DMS53 treated with DMSO at 0.1 percent for 48 hours (cell line): ENCODE data around the gene UMODL1.

Source experiments
- DNase-seq: peaks from one replicate; lab custom pipeline; 2025; ENCODE audit not compliant: unreplicated experiment; lab: John Stamatoyannopoulos, UW

Gene UMODL1

DNA sequence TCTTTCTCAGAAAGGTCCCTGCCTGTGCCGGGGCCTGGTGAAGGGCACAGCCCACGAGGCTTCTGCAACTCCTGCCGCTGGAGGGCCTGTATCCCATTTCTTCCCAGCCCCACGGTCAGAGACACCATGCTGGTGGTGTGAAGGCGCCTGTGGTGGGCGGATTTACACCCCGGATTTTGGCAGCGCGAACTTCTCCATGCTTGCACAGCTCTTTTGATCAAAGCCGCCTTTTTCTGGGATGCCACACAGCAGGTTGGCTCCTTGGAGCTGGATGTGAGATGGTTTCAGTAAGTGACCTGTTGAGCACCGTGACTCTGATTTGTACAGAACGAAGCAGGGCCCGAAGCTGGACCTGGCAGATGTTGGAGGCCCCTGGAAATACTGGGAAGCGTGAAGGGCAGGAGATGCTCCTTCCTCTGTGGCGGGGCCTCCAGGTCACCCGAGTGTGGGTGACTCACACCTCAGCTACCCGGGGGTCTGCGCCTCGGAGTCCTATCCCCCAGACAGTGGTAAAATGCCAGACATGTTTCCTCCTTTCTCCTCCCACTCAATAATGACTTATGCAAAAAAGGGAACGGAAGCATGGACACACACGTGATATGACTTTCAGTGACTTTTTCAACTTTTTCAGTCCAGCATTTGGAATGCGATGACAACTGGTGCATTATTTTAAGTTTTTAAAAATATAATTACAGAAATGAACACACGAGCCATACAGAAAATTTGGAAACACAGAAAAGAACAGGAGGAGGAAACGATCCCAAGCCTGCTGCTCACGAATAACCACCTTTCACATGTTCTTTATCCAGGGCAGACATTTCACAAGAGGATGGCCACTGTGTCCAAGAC lies 9.0 kb downstream of the UMODL1 start:
- no peak for DNase-seq

DNA sequence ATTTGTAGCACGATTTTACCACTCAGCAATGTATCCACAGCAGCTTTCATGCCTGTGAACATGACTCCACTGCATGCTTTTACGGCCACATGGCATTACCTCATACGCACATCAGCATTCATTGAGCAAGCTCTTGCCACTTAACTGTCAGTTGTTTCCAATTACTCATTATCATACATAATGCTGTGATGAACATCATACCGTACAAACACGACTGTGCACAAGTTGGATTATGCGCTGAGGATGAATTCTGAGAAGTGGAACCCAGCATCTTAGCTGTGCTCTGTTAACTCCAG lies 9.6 kb downstream of the UMODL1 start:
- no peak for DNase-seq

DNA sequence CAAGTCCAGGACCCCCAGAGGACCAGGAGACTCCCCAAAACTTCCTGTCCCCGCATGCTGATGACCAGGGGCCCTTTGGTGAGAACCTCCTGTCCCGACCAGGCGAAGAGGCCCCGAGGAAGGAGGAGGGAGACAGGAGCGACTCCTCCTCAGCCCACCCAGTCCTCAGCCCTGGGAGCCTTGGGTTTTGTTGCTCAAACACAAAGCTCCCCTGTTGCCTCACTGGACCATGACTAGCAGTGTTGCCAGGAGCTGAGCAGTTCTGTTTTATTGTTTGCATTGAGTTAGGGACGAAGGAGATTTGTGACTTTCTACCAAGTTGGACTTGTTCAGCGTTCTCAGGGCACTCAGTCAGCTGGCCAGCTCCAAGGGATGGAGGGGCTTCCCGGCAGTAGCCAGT lies 10.0 kb downstream of the UMODL1 start:
- DNase-seq: no peak

DNA sequence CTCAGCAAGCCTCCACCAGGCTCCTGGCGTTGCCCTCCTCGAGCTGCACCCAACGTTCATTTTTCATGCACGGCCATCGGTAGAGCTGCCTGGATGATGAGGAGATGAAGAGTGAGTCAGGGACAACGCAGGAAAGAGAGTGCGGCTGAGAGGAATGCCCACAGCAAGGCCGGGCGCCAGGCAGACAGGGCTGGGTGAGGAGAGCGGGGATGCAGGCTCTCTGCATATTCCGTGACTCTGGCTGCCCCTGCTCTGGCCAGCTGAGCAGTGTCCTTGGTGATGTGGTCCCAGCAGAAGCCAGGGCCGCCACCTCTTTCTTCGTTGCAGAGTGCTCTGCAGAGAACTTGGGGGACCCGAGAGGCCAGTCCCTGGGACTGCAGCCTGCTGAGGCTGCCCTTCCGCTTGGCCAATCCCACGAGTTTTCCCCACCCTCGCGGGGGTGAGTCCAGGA lies 10.8 kb downstream of the UMODL1 start:
- DNase-seq: no peak

DNA sequence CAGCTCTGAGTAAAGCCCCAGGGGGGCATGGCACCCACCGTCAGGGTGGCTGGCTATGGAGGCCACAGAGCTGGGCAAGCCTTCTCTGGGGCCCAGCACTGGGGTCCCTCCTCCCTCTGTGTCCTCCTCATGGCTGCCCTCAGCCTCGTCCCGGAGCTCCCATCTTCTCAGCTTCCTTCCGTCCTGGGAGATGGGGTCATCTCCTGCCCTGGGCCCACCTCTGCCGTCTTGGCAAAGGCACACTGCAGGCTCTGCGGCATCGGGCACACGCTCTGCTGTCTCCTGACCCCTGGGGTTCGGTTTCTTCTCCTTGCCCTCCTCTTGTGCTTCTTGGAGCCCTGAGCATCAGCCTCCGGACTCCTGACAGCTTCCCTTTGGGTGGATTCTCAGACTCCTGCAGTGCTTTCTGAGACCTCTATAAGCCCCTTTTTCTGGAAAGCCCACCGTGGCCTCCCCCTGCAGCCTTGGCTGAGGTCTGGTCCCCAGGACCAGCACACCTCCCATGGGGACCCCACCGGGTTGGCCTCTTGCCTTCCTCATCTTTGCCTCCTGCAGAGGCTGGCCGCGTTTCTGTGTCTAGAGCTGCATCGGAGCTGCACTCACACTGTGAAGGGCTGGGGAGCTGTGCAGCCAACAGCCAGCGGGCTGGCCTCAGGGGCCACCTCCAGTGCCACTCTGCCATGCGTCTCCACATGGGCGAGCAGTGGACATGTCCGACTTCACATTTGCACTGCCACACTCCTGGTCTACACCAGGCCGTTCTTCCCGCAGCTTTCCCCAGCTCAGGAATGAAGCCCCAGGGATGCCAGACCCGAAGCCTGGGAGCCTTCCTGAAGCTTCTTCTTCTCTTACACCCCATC lies 11.6 kb downstream of the UMODL1 start:
- DNase-seq: no peak

DNA sequence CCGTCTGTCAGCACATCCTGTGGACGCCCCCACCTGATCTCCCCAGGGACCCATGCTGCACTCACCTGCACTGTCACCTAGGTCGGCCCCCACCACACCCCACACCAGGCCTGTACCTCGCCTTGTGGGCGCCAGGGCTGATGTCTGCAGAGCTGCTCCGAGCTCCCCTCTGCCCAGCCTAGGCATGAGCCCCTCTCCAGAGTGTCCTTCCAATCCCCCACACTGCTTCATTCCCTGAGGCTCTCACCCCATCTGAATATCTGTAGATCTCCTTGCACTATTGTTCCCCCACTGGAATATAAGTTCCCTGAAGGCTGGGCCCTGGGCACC lies 12.2 kb downstream of the UMODL1 start:
- no peak for DNase-seq

DNA sequence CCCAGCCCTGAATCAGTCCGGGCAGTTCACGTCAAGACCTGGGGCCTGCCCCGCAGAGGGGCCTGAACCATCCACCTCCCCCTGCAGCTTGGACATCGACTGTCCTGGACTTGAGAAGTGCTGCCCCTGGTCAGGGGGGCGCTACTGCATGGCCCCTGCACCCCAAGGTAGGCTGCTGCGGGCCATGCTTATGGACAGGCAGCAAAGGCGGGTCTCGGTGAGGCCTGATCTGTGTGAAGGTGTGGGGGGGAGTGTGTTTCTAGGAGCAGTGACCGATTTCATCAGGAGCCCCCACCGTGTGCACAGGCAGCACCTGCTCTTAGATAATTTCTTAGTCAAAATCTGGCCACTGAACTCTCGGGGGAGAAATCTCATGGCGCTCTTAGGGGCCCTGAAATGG lies 13.0 kb downstream of the UMODL1 start:
- DNase-seq: no peak

DNA sequence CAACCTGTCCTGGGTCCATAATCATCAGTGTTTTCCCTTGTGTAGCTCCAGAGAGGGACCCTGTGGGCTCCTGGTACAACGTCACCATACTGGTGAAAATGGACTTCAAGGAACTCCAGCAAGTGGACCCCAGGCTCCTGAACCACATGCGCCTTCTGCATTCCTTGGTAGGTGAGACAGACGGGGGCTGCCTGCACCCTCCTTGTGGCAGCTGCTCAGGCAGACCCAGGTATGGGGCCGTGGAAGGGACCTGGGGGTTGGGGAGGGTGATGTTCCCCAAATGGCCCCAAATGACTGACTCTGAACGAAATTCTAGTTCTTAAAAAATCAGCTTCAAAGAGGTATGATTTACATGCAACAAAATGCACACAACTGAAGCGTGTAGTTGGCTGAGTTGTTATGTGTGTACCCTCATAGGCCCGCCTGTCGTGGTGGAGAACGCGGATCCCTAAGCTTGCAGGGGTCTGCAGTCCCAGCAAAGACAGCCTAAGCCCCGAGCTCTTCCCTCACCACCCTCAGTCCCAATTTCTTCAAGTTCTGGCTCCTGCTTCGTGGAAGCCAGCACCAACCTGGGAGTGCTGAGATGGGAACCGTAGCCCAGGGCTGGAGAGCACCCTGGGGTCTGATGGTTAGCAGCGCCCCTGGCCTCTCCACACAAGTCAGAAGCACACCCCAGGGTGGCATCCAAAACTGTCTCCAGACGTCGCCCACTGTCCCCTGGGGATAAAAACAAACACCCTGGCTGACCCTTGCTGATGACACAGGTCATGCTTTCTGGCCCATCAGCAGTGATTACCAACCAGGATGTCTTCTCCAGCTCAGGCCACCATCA lies 14.3 kb downstream of the UMODL1 start:
- no peak for DNase-seq

DNA sequence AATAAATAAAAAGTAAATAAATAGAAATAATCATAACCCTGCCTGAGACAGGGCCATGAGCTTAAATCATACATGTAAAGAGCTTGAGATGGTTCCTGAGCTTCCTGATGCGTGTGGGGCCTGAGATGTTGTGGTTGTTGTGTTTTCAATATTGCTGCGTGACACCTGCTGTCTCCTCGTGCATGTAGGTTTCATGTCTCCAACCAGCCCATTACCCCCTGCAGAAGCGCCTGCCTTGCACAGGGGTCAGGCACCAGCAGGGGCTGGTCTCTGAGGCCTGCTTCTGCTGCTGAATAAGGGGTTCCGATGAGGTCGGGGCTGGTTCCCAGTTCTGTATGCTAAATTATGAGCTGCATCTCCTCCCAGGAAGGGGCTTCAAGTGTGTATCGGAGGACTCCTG lies 15.9 kb downstream of the UMODL1 start:
- no peak for DNase-seq

DNA sequence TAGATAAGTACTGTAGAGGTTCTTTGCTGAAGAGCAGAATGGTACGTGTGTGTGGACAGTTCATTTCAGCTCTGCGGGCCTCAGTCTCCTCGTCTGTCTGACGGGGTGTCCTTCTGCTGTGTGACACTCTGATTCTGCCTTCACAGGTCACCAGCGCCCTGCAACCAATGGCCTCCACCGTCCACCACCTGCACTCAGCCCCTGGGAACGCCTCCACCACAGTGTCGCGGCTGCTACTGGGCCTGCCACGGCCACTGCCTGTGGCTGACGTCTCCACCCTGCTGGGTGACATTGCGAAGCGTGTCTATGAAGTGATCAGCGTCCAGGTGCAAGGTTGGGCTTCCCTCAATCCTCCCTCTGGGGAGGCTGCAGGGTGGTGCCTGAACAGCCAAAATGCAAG lies 17.0 kb downstream of the UMODL1 start:
- DNase-seq: no peak

DNA sequence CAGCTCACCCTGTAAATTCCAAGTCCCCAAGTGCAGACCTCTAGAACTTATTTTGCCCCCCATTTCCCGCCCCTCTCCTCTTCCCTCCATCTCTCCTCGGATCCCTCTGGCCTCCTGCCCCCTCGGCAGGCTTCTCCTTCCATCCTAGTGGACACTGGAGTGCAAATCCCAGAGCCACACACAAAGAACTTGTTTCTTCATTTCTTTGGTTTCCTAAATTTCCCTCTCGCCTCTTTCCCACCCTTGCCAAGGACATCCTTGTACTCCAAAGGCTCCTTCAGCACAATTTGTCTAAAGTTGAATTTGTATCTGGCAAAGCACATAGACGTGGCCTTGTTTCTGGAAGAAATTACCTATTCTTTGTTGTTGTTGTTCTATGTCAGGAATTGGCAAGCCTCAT lies 17.5 kb downstream of the UMODL1 start:
- no peak for DNase-seq

DNA sequence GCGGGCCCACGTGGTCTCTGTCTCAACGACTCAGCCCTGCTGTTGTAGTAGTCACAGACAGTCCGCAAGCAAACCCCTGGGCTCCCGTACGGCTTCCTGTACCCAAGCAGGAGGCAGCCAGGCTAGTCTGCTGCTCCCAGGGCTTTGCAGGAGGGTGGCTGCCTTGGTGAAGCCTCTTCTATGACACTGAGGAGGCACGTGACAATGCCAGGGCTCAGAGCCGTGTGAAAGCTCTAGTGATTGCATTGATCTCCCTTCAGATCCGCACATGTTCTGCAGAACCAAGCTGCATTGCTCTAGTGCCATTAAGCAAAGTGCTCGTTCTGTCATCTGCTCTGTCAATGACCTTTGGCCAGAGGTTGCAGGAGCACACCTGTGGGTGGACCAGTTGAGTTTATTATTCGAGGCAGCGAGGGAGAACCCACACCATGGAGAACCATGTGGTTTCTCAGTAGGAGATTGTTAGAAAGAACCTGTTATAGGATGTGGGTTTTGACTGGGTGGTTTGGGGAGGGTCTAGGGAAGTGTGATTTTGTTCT lies 18.0 kb downstream of the UMODL1 start:
- DNase-seq: no peak

DNA sequence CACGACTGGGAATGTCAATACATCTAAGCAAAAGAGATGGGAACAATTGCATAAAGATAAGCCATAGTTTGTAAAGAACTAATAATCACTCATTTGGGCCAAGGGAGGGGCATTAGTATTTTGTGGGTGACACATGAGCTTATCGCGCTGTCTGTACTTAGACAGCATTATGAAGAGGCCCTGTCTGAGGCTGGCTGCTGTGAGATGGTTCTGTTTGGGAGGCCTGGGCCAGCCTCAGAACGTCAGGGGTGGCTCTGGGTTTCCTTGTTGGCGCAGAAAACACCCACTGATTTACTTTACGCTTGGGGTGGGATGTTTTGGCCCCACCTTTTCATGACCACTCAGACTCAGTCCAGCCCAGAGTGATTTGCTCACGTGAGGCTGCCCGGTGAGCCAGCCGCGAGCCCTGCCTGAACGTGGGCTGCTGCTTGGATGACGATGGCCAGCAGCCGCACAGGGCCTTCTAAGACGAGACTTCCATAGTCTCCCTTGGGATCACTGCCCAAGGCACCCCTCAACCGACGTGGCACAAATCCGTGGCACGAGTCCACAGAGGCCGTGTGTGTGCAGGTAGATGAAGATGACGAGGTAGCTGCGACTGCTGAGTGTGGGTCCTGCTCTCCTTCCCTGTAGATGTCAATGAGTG lies 18.7 kb downstream of the UMODL1 start:
- no peak for DNase-seq

DNA sequence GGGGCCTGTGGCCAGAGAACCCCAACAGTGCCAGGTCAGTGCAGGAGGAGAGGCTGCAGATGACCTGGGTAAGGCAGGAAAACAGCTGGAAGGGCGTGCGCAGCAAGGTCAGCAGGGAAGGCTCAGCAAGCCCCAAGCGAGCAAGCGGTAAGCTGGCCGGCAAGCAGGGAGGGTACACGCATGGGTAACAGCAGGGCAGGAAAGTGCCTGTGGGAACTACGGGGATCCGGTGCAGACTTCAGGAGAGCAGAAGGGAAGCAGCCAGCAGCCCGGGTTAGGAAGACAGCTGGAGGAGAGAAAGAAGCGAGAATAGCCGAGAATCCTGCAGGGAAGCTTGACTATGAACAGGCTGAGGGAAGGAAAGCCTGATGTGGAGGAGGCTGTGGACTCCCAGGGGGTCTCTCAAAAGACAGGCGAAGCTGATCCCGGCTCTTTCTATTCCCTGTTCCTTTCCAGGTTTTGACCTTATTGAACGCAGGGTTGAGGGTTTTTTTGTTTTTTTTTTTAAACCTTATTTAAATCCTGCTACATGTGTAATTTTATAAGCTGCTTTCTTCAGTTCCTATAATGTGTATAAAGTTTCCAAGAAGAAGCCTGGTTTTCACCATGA lies 20.9 kb downstream of the UMODL1 start:
- DNase-seq: no peak

DNA sequence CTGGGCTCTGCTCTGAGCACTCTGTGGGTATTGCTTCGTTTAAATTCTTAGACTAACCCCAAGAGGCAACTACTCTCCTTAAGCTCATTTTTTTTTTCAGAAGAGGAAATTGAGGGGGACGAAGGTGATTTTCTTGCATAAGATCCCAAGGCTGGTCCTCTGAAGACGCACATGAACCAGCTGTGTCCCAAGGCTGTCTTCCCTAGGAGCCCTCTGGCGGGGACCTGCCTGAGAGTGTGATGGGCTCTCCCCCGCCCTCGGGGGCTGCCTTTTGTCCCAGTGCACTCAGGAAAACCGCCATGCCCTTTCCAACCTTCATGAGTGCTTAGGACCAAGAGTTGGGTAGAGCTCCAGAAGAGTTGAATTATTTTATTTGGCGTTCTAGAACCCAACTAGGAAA lies 21.7 kb downstream of the UMODL1 start:
- DNase-seq: no peak

DNA sequence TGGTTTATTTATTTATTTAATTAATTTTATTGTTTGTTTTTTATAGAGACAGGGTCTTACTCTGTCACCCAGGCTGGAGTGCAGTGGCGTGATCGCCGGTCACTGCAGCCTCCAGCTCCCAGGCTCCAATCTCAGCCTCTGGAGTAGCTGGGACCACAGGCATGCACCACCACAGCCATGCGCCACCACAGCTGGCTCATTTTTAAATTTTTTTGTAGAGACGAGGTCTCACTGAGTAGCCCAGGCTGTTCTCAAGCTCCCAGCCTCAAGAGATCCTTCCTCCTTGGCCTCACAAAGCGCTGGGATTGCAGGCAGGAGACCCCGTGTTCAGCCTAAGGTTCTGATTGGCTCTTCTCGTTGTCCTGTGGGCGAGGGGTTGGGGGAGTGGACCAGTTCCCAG lies 22.1 kb downstream of the UMODL1 start:
- no peak for DNase-seq

DNA sequence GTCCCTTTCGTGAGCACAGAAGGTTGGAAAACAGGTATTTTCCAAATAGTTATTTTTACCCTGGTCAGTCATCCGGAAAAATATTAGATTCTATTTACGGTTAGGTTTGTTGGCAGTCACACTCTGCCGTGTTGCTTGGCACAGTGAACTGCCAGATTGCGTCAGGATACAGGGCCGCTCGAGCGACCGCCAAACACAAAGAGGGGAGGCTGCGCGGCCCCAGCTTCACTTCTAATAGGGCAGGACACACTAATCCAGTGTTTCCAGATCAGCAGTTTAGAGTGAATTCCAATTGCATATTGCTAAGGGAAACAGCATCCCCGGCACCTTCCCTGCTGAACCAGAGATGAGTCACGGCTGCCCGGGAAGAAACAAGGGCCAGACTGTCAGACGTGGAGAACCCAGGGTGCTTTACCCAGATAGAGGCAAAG lies 22.9 kb downstream of the UMODL1 start:
- DNase-seq: no peak

DNA sequence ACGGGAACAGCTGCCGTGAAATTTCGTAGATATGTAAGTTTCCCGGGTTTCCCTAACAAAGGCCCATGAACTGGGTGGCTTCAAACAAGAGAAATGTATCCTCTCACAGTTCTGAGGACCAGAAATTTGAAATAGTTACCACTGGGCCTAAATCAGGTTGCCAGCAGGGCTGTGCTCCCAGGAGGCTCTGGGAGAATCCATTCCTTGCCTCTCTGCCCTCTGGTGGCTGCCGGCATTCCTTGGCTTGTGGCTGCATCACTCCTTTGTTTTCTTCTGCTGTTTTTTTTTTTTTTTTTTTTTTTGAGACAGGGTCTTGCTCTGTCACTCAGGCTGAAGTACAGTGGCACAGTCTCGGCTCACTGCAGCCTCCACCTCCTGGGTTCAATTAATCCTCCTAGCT lies 23.7 kb downstream of the UMODL1 start:
- no peak for DNase-seq

DNA sequence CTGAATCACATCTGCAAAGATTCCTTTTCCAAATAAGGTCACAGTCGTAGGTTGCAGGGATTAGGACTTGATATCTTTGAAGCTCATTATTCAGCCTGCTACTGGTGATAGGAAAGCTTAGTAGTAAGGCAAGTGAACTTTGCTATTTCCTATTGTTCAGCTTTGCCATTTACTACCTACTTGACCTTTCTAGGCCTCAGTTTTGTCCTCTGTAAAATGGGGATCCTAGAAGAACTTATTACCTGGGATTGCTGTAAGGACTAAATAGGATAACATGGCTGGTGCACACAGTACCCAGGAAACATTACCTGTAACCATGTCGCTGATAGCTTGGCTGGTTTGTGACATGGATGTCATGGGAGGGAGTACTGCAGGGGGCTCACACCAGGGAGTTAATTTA lies 24.5 kb downstream of the UMODL1 start:
- DNase-seq: no peak

DNA sequence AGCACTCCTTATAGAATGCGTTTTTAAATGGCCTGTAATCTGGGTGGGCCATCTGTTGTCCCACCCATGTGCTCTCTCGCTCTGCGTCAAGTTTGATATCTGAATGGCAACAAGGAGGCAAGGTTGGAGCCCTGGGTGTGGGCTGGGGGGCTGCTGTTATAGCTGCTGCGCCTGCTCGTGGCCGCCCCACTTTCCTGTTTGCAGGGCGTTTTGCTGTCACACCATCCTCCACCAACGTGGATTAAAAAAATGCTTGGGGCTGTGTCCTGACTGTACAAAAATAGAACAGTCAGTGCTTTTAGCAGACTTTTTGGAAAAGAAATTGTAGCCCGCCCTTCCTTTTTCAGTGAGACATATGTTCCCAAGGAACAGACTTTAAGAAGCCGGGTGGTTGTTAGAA lies 25.4 kb downstream of the UMODL1 start:
- no peak for DNase-seq
